Stimulated activated CD4-positive, alpha-beta T cell treated with anti-CD3 and anti-CD28 coated beads, Interleukin-4, amount 100 ng/mL, for 1 hour (primary cell): ENCODE measurements around the gene NACAD.

ENCODE experiments used
- DNase-seq: peaks from one replicate; pipeline ENCODE4 v3.0.0-alpha.2; 2020

NACAD gene, protein sequence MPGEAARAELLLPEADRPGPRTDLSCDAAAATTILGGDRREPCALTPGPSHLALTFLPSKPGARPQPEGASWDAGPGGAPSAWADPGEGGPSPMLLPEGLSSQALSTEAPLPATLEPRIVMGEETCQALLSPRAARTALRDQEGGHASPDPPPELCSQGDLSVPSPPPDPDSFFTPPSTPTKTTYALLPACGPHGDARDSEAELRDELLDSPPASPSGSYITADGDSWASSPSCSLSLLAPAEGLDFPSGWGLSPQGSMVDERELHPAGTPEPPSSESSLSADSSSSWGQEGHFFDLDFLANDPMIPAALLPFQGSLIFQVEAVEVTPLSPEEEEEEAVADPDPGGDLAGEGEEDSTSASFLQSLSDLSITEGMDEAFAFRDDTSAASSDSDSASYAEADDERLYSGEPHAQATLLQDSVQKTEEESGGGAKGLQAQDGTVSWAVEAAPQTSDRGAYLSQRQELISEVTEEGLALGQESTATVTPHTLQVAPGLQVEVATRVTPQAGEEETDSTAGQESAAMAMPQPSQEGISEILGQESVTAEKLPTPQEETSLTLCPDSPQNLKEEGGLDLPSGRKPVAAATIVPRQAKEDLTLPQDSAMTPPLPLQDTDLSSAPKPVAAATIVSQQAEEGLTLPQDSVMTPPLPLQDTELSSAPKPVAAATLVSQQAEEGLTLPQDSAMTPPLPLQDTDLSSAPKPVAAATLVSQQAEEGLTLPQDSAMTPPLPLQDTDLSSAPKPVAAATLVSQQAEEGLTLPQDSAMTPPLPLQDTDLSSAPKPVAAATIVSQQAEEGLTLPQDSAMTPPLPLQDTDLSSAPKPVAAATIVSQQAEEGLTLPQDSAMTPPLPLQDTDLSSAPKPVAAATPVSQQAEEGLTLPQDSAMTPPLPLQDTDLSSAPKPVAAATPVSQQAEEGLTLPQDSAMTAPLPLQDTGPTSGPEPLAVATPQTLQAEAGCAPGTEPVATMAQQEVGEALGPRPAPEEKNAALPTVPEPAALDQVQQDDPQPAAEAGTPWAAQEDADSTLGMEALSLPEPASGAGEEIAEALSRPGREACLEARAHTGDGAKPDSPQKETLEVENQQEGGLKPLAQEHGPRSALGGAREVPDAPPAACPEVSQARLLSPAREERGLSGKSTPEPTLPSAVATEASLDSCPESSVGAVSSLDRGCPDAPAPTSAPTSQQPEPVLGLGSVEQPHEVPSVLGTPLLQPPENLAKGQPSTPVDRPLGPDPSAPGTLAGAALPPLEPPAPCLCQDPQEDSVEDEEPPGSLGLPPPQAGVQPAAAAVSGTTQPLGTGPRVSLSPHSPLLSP (N-terminal part only)

DNA sequence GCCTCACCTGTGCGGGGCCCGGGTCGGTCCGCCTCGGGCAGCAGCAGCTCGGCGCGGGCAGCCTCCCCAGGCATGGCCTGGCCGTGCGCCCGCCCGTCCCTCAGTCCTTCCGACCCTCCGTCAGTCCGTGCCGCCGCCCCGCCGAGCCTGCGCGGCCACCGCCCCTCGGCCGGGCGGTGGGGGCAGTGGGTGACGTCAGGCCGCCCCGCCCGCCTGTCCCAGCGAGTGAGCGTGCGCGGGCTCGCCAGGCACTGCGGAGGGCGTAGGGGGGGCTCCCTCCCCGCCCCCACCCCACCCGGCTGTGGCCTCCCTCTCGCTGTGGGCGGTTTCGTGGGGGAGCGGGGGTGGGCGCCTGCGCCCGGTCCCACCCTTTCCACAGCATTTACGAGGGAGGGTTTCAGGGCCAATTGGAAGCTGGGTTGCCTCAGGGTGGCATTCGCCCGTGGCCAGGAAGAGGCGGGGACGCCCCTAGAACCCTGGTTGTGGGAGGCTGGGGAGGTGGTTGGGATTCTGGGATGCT lies at the start of gene NACAD:
TSS of gene NACAD (minus strand) at position 149 of the 520 bp plus-strand sequence. CDS start at position 74, 75 bp downstream.
- no peak for DNase-seq

DNA sequence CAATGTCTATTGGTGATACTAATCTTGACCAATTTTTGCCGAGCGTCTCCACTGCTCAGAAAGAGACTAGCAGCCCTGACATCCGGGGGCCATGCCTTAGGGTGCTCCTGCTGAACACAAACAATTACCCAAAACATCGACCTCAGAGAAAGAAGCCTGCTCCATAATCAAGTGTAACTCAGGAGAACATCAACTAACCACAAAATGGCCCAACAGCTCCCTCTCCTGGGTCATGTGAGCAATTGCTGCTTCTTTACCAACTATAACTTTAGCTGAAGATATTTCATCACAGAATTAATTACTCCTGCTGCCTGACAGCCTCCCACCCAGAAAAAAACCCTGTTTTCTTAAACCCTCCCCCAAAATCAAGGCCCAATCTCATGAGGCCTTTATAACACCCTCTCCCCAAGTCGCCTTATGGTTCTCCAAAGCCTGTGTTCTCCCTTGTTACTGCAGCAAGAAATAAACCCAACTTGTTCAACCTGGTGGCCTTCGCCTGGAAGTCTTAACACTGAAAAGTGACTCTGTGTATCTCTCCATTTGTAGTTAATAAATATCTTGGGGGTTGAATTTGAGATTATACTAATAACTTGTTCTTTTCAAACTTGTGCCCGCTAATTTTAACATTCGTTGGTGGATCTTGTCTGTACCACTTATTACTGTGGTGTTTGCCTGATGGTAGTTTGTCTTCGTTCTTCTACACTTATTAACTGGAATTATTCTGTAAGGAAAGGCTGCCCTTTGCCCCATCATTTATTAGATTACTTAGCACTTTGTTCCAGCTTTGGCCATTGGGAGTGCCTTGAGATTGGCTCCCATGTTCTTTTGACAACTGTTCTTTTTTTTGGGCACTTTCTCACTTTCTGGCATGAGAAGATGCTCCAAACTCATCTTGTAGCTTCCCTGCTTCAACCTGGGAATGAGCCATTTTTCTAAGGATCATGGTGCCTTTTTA lies 47.6 kb upstream of the NACAD start:
- DNase-seq, result peak; percentile 52

DNA sequence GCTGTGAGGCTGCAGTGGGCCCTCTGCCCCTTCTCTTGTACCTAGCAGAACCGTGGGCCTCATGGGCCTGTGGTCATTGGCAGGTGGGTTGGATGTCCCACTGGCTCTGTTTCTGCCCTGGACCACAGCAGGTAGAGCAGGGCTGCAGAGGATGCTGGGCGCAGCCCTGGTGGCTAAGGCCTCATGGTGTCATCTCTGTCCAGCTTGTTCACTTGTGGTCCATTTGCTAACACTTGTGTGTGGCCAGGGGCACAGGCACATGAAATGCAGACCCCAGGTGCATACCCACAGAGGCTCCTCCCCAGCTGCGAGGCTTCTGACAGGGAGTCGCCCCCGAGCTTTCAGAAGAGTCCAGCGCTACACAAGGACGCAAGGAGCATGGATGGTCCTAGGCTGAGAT lies 45.1 kb upstream of the NACAD start:
- DNase-seq, result no peak

DNA sequence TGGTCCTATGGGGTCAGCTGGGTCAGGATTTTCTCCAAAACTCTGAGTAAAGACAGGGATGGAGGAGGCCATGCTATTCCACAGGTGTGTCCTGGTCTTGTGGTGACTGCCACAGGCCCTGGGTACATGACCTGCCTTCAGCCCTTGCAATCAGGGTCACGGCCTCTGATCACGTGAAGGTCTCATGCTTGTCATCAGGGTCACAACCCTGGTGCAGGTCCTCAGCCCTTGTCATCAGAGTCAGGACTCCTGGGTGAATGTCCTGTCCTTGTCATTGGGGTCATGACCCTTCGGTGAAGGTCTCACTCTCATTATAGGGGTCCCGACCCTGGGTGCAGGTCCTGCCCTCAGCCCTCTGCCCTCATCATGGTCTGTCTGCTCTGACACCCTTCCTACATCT lies 44.6 kb upstream of the NACAD start:
- no peak for DNase-seq

- no peak for DNase-seq
Measured at GRCh38 chr7:45132708-45133320, 44.0 kb upstream of the NACAD start.

- no peak for DNase-seq
Measured at GRCh38 chr7:45131891-45132290, 43.1 kb upstream of the NACAD start.

DNA sequence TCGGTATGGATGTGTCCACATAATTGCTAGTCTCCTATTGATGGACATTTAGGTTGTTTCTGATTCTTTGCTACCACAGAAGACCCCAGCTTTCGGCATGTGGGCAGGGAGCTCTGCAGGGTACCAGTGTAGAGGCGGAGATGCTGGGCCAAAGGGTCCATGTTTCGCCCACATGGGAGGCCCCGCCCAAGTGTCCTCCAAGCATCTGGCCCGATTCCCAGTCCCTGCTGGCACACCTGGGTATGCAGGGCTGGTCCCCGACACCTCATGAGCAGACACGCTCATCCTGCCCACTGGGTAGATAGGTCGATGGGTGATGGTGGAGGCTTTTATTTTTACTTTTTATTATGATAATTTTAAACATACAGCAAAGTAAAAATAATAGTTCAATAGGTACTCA lies 42.1 kb upstream of the NACAD start:
- DNase-seq, result no peak

GRCh38 chr7:45129906-45130305 lies 41.1 kb upstream of the NACAD start:
- no peak for DNase-seq

DNA sequence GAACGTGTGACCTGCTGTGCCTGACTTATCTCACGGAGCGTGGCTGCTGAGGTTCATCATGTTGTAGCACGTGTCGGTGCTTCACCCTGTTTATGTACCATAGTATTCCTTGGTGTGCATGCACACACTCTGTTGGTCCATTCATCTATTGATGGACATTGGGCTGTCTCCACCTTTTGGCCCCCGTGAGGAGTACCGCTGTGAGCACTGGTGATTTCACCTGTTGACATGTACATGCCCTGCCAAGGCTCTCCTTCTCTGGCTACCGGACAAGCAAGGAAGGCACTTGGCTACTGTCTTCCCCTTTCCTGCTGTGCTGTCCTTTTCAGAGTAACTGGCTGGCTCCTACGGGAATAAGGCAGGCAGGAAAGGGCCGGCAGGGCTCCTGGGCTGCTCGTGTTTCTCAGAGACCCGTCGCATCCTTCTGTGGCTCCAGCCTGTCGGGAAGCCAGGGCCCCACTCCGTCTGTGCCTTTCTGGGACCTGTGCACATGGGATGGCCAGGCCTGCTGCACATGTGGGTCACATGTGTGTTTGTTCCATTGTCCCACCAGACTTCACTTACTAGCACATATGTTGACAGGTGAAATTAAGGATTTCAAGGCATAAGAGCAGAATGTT lies 40.5 kb upstream of the NACAD start:
- DNase-seq, result no peak

- no peak for DNase-seq
Measured at GRCh38 chr7:45126920-45127319, 38.2 kb upstream of the NACAD start.

GRCh38 chr7:45126201-45126600 lies 37.4 kb upstream of the NACAD start:
- DNase-seq, result no peak

- DNase-seq, result no peak
Measured at GRCh38 chr7:45125193-45125904, 36.6 kb upstream of the NACAD start.

DNA sequence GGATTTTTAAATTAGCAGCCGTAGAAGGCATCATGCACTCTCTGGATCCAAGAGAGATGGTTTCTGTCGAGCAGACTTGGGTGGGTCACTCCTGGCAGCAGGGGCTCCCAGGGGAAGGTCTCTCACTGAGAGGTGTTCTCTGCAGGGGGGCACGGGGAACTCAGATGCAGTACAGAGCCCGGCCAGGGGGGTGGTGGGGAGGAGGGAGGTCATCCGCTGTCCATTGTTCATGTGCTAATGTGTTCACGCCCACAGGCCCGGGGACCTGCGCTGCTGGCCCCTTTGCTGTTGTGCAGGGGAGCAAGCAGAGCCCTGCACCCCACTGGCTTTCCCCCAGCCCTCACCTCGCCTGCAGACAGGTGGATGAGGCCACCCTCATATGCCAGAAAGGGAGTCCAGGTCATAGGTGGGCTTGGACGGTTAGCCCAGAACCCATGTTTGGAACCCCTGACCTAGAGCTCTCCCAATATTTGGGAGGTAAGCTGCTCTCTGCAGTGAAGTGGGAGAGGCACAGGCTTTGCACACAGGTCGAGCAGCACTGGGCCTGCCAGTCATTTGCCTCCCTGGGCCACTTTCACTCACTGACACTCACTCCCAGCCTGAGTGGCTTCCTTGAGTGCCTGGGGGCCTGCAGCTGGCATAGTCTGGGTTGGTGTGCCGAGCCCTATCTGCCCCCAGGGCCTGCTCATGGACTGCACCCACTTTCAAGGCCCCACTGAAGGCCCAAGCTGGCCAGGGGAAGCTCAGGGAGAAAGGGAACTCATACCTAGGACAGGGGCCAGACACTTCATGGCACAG lies 35.3 kb upstream of the NACAD start:
- DNase-seq, result no peak

DNA sequence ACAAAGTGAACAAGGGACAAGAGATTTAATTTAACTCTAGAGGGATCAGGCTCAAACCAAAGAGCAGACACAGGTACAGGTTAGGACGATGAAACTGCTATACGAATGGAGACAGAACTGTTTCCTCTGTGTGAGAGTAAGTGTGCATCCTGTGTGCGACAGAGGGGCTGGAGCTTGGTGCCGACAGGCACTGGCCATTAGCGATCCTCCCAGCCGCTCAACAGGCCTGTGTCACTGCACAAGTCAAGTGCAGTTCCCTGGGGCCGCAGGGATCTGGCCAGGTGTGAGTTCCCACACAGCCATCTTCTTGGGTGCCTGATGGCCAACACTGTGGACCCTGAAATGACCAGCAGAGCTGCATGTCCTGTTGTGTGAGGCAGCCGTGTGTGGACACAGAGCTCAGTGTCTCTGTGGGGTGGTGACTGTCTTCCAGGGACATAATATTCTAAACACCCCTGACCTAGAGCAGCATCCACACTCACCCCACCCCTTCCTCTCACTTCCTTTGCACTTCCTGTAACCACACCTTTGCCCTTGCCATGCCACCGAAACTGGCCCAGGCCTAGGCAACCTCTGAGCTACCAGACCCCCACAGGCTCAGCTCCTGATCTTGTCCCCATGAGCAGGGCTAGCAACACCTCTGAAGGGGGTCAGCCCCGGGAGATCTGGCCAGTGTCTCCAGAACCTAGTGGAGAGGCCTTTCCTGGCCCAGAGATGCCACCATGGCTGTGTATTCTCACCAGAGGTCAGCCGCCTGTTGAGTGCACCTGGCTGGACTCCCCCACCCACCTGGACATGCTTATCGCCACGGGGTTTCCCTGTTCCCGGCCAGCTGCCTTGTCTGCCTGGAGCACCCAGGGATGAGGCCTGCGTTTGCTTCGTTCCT lies 34.4 kb upstream of the NACAD start:
- no peak for DNase-seq

DNA sequence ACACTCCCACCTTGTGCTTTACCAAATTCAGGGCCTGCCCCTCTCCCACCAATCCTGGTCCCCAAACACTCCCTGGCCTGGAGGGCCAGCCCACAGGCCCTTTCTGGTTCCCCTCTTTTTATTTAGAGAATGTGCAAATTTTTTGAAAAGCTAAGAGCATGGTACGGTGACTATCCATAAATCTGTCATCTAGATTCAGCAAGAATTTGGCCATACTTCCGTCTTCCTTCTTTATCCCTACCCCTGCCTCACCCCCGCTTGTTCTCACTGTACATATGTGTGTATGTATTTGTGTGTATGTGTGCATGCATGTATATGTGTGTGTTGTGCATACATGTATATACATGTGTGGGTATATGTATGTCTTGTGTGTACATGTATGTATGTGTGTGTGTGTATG lies 30.8 kb upstream of the NACAD start:
- no peak for DNase-seq

DNA sequence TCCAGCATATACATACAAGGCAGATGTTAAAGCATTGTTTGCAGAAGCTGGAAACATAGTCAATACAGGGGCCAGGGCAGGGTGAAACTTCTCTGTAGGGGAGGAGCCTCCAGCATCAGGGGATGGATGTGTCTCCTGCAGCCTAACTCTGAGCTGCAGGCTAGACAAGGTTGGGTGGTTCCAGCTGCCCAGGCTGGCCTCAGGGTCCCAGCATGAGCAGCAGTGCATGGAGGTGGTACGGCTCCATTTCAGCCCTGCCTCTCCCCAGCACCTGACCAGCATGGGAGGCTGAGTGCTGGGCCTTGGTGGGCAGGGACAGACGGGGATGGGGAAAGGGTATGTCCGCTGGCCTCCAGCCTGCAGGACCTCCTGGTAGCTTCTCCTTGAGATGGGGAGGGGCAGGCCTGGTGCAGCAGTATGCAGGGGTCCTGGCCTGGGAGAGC lies 30.1 kb upstream of the NACAD start:
- no peak for DNase-seq

- no peak for DNase-seq
Measured at GRCh38 chr7:45118292-45118691, 29.5 kb upstream of the NACAD start.

GRCh38 chr7:45117582-45117981 lies 28.8 kb upstream of the NACAD start:
- no peak for DNase-seq
